ENCODE data around the gene CCDC47. TPM values are rescaled to one million over a fixed set of nuclear protein-coding genes. Genes with fewer than 3 reads are reported as not detected.
A peak's percentile ranks its signal among the peaks of the same experiment; 100 is the strongest.

The CCDC47 gene
- polyA plus RNA-seq, 3 donors = 15.2 to 56.4 (median 43.0) TPM

- intact Hi-C loops (cut with micrococcal nuclease) = no loop called here
- Histone ChIP-seq H3K4me1 (ENCODE audit: control insufficient read depth in 1 of 2, insufficient read depth in 2 of 2, low read length in 2 of 2) (no peaks in the 10 kb centered on the region), H3K36me3 (replicated peaks in 1 of 2; ENCODE audit: control insufficient read depth in 1 of 2, insufficient read depth in 2 of 2, low read length in 2 of 2) (peaks cover 98 to 100% of the 10 kb centered on the region in 2 donors), H4K20me1 (ENCODE audit: insufficient read depth, low read length) (peaks cover 8% of the 10 kb centered on the region), H3K9ac (ENCODE audit: insufficient read depth, low read length, poor library complexity, severe bottlenecking) (no peak overlapping the region), H3K9me3 (replicated peaks in 1 of 2; ENCODE audit: control insufficient read depth in 1 of 2, insufficient read depth in 1 of 2, low read length in 2 of 2) (no peaks in the 10 kb centered on the region), H3K4me2 (replicated peaks; ENCODE audit: extremely low read depth, low read length, poor library complexity, severe bottlenecking) (no peak overlapping the region), H2AFZ (ENCODE audit: insufficient read depth, low read depth, low read length, poor library complexity, severe bottlenecking) (no peak overlapping the region), H3K27ac (ENCODE audit: low read depth in 1 of 2, low read length in 2 of 2) (no peak overlapping the region), H3K4me3 (replicated peaks in 1 of 3; ENCODE audit: low read depth in 2 of 3, low read length in 3 of 3) (no peak overlapping the region), H3K79me2 (ENCODE audit: insufficient read depth, low read length) (peaks cover 7% of the 10 kb centered on the region), H3K27me3 (ENCODE audit: control insufficient read depth in 2 of 2, insufficient read depth in 2 of 2, low read length in 2 of 2) (no peaks in the 10 kb centered on the region)
- no peaks in the 10 kb centered on the region for H3K9me3 Mint-ChIP-seq
- no peaks in the 10 kb centered on the region for H3K27me3 Mint-ChIP-seq (ENCODE audit: low read depth in 3 of 3)
- DNase-seq = no peak
- no peaks in the 10 kb centered on the region for H3K4me1 Mint-ChIP-seq
- no peak overlapping the region for H3K27ac Mint-ChIP-seq
- no CpG with 5 or more reads among the region's 2 CpGs for WGBS (ENCODE audit: insufficient coverage)
- no peak overlapping the region for H3K4me3 Mint-ChIP-seq
- H3K36me3 Mint-ChIP-seq = peaks cover 76 to 91% of the 10 kb centered on the region in 2 donors
- TF ChIP-seq CTCF (IDR thresholded peaks at IDR 0.05) = no peak
Observed at GRCh38 chr17:63805591-63805990, 32.2 kb upstream of the CCDC47 start.

GRCh38 chr17:63804328-63804727 lies 30.9 kb upstream of the CCDC47 start:
- no peaks in the 10 kb centered on the region for H3K27me3 Mint-ChIP-seq (ENCODE audit: low read depth in 3 of 3)
- Histone ChIP-seq H3K4me2 (replicated peaks; ENCODE audit: extremely low read depth, low read length, poor library complexity, severe bottlenecking) (no peak overlapping the region), H3K27me3 (ENCODE audit: control insufficient read depth in 2 of 2, insufficient read depth in 2 of 2, low read length in 2 of 2) (no peaks in the 10 kb centered on the region), H3K79me2 (ENCODE audit: insufficient read depth, low read length) (peaks cover 7% of the 10 kb centered on the region), H4K20me1 (ENCODE audit: insufficient read depth, low read length) (peaks cover 8% of the 10 kb centered on the region), H3K4me3 (replicated peaks in 1 of 3; ENCODE audit: low read depth in 2 of 3, low read length in 3 of 3) (no peak overlapping the region), H3K36me3 (replicated peaks in 1 of 2; ENCODE audit: control insufficient read depth in 1 of 2, insufficient read depth in 2 of 2, low read length in 2 of 2) (peaks cover 98 to 100% of the 10 kb centered on the region in 2 donors), H3K27ac (ENCODE audit: low read depth in 1 of 2, low read length in 2 of 2) (no peak overlapping the region), H3K9ac (ENCODE audit: insufficient read depth, low read length, poor library complexity, severe bottlenecking) (no peak overlapping the region), H3K9me3 (replicated peaks in 1 of 2; ENCODE audit: control insufficient read depth in 1 of 2, insufficient read depth in 1 of 2, low read length in 2 of 2) (no peaks in the 10 kb centered on the region), H3K4me1 (ENCODE audit: control insufficient read depth in 1 of 2, insufficient read depth in 2 of 2, low read length in 2 of 2) (no peaks in the 10 kb centered on the region), H2AFZ (ENCODE audit: insufficient read depth, low read depth, low read length, poor library complexity, severe bottlenecking) (no peak overlapping the region)
- H3K4me1 Mint-ChIP-seq = no peaks in the 10 kb centered on the region
- no peaks in the 10 kb centered on the region for H3K9me3 Mint-ChIP-seq
- no peak for DNase-seq
- peaks cover 78 to 91% of the 10 kb centered on the region in 2 donors for H3K36me3 Mint-ChIP-seq
- H3K27ac Mint-ChIP-seq = peak overlapping the region in 2 of 7 donors; percentile 44 to 73
- intact Hi-C loops (cut with micrococcal nuclease) = no loop called here
- no peak for TF ChIP-seq CTCF (IDR thresholded peaks at IDR 0.05)
- no CpG with 5 or more reads among the region's 1 CpG for WGBS (ENCODE audit: insufficient coverage)
- no peak overlapping the region for H3K4me3 Mint-ChIP-seq
